ENCODE measurements around the gene PRKD1.

DNA sequence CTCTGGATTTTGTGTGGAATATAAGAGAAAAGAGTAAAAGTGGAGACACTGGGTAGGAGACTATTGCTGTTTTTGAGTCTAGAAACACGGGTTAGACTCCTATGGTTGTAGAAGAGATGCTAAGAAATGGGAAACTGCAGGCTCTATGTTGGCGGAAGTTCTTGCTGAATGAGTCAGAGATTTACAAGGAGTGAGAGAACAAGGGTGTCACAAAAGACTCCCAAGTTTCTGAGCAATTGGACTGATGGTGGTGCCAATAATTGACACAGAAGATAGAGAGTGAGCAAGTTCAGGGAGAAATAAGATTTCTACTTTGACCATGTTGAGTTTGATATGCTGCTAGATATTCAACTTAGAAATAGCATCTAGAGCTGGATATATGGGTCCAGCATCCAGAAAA lies 2.6 kb upstream of the PRKD1 start:
- TF ChIP-seq, protein P1, sequence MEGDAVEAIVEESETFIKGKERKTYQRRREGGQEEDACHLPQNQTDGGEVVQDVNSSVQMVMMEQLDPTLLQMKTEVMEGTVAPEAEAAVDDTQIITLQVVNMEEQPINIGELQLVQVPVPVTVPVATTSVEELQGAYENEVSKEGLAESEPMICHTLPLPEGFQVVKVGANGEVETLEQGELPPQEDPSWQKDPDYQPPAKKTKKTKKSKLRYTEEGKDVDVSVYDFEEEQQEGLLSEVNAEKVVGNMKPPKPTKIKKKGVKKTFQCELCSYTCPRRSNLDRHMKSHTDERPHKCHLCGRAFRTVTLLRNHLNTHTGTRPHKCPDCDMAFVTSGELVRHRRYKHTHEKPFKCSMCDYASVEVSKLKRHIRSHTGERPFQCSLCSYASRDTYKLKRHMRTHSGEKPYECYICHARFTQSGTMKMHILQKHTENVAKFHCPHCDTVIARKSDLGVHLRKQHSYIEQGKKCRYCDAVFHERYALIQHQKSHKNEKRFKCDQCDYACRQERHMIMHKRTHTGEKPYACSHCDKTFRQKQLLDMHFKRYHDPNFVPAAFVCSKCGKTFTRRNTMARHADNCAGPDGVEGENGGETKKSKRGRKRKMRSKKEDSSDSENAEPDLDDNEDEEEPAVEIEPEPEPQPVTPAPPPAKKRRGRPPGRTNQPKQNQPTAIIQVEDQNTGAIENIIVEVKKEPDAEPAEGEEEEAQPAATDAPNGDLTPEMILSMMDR (IDR thresholded peaks at IDR 0.05 in 2 of 3, conservative IDR thresholded peaks at IDR 0.05 in 1 of 3; ENCODE audit: borderline replicate concordance in 1 of 3, insufficient read depth in 1 of 3, low read depth in 2 of 3, low read length in 2 of 3) = no peak
- TF ChIP-seq EZH2 (IDR thresholded peaks at IDR 0.05) (no peak), EZH2phosphoT487 (IDR thresholded peaks at IDR 0.05; ENCODE audit: borderline replicate concordance) (no peak), TCF7L2 (IDR thresholded peaks at IDR 0.05; ENCODE audit: borderline replicate concordance, extremely low read depth, insufficient read depth, insufficient read length) (no peak), POLR2A (IDR thresholded peaks at IDR 0.05; ENCODE audit: borderline replicate concordance, extremely low read depth, insufficient read depth, insufficient read length) (no peak), CBX3 (IDR thresholded peaks at IDR 0.05; ENCODE audit: low read depth) (no peak), SIN3A (IDR thresholded peaks at IDR 0.05; ENCODE audit: low read depth) (no peak), RAD21 (IDR thresholded peaks at IDR 0.05; ENCODE audit: low read depth) (no peak)
- TF ChIP-seq, protein P2, sequence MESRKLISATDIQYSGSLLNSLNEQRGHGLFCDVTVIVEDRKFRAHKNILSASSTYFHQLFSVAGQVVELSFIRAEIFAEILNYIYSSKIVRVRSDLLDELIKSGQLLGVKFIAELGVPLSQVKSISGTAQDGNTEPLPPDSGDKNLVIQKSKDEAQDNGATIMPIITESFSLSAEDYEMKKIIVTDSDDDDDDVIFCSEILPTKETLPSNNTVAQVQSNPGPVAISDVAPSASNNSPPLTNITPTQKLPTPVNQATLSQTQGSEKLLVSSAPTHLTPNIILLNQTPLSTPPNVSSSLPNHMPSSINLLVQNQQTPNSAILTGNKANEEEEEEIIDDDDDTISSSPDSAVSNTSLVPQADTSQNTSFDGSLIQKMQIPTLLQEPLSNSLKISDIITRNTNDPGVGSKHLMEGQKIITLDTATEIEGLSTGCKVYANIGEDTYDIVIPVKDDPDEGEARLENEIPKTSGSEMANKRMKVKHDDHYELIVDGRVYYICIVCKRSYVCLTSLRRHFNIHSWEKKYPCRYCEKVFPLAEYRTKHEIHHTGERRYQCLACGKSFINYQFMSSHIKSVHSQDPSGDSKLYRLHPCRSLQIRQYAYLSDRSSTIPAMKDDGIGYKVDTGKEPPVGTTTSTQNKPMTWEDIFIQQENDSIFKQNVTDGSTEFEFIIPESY (IDR thresholded peaks at IDR 0.05; ENCODE audit: extremely low read depth, insufficient replicate concordance, low read length) = no peak

All from HCT116 (cell line).